ENCODE data around the gene ZNF738.

ZNF738 gene

DNA sequence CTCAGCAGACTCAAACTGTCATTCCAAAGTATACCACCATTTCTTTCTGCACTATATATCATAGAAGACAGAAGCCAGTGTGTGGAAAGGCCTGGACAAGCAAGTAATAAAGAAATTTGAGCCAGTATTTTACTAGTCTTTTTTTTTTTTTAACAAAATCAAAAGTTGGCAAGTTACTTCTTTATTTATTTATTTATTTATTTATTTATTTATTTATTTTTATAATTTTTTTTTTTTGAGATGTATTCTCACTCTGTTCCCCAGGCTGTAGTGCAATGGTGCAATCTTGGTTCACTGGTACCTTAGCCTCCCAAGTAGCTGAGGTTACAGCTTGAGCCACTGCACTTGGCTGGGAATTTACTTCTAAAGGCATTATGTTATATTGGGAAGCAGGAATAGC lies 63.4 kb downstream of the ZNF738 start:
- DNase-seq (ENCODE audit: low read depth, low spot score): no peak

DNA sequence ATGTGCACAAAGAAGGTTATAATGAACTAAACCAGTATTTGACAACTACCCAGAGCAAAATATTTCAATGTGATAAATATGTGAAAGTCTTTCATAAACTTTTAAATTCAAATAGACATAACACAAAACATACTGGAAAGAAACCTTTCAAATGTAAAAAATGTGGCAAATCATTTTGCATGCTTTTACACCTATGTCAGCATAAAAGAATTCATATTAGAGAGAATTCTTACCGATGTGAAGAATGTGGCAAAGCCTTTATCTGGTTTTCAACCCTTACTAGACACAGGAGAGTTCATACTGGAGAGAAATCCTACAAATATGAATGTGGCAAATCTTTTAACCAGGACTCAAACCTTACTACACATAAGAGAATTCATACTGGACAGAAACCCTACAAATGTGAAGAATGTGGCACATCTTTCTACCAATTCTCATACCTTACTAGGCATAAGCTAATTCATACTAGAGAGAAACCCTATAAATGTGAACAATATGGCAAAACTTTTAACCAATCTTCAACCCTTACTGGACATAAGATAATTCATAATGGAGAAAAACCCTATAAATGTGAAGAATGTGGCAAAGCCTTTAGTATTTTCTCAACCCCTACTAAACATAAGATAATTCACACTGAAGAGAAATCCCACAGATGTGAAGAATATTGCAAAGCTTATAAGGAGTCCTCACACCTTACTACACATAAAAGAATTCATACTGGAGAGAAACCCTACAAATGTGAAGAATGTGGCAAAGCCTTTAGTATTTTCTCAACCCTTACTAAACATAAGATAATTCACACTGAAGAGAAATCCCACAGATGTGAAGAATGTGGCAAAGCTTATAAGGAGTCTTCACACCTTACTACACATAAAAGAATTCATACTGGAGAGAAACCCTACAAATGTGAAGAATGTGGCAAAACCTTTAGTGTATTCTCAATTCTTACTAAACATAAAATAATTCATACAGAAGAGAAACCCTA lies 64.5 kb downstream of the ZNF738 start:
- no peak for DNase-seq (ENCODE audit: low read depth, low spot score)
